H9 (cell line): ENCODE data around the gene LRIG1. TPM values are rescaled to one million over a fixed set of nuclear protein-coding genes. Genes with fewer than 3 reads are reported as not detected.

Experiments used
- DNase-seq: peaks from one replicate; pipeline ENCODE4 v3.0.0-alpha.2; 2017
- H2AFZ ChIP-seq: one replicate; pipeline ENCODE4 v1.6.1; 2013; ENCODE audit warnings: mild to moderate bottlenecking, low read length, control low read depth, moderate library complexity
- H2AK5ac ChIP-seq: 2 replicates; pipeline ENCODE4 v1.6.1; 2013; ENCODE audit warnings: low read length, control low read depth, mixed read lengths; ENCODE audit not compliant: insufficient read length
- H2BK120ac ChIP-seq: one replicate; pipeline ENCODE4 v1.6.1; 2013; ENCODE audit warnings: low read depth, mild to moderate bottlenecking, low read length, control low read depth, inconsistent platforms; ENCODE audit not compliant: poor library complexity, severe bottlenecking
- H2BK12ac ChIP-seq: 2 replicates; pipeline ENCODE4 v1.6.1; 2013; ENCODE audit warnings: low read length, control low read depth, mixed read lengths, low read depth; ENCODE audit not compliant: insufficient read length
- H2BK15ac ChIP-seq: 2 replicates; pipeline ENCODE4 v1.6.1; 2013; ENCODE audit warnings: low read depth, low read length, control low read depth
- H2BK20ac ChIP-seq: one replicate; pipeline ENCODE4 v1.6.1; 2013; ENCODE audit warnings: low read depth, mild to moderate bottlenecking, low read length, control low read depth, inconsistent platforms; ENCODE audit not compliant: poor library complexity, severe bottlenecking
- H2BK5ac ChIP-seq: 2 replicates; pipeline ENCODE4 v1.6.1; 2013; ENCODE audit warnings: low read length, control low read depth, mixed read lengths; ENCODE audit not compliant: insufficient read length
- H3K14ac ChIP-seq: 2 replicates; pipeline ENCODE4 v1.6.1; 2013; ENCODE audit warnings: low read length, control low read depth; ENCODE audit not compliant: insufficient read depth
- H3K18ac ChIP-seq: 2 replicates; pipeline ENCODE4 v1.6.1; 2013; ENCODE audit warnings: low read depth, mild to moderate bottlenecking, mixed read lengths, low read length, control low read depth; ENCODE audit not compliant: insufficient read length
- H3K23ac ChIP-seq: 2 replicates; pipeline ENCODE4 v1.6.1; 2013; ENCODE audit warnings: low read length, control low read depth, mixed read lengths, low read depth; ENCODE audit not compliant: insufficient read length
- H3K23me2 ChIP-seq: 2 replicates; pipeline ENCODE4 v1.6.1; 2013; ENCODE audit warnings: low read depth, mild to moderate bottlenecking, mixed read lengths, low read length, control low read depth; ENCODE audit not compliant: insufficient read length, poor library complexity, severe bottlenecking
- H3K27ac ChIP-seq: 2 replicates; pipeline ENCODE4 v1.5.1; 2013; ENCODE audit warnings: low read length, control low read depth, mixed read lengths, low read depth; ENCODE audit not compliant: insufficient read length
- H3K27me3 ChIP-seq: 2 replicates; pipeline ENCODE4 v1.6.1; 2013; ENCODE audit warnings: low read length, control low read depth, inconsistent platforms; ENCODE audit not compliant: insufficient read depth
- H3K4ac ChIP-seq: 2 replicates; pipeline ENCODE4 v1.6.1; 2013; ENCODE audit warnings: low read depth, mild to moderate bottlenecking, control low read depth, inconsistent platforms, low read length, moderate library complexity
- H3K4me1 ChIP-seq: 2 replicates; pipeline ENCODE4 v1.6.1; 2013; ENCODE audit warnings: low read length, control low read depth, inconsistent platforms; ENCODE audit not compliant: insufficient read depth
- H3K4me2 ChIP-seq: 2 replicates; pipeline ENCODE4 v1.6.1; 2013; ENCODE audit warnings: low read length, control low read depth, mixed read lengths; ENCODE audit not compliant: insufficient read length, insufficient read depth
- H3K56ac ChIP-seq: 2 replicates; pipeline ENCODE4 v1.6.1; 2013; ENCODE audit warnings: low read depth, mild to moderate bottlenecking, mixed read lengths, low read length, control low read depth; ENCODE audit not compliant: insufficient read length
- H3K79me1 ChIP-seq: 2 replicates; pipeline ENCODE4 v1.6.1; 2013; ENCODE audit warnings: low read depth, mild to moderate bottlenecking, moderate library complexity, low read length, control low read depth, inconsistent platforms; ENCODE audit not compliant: insufficient read depth, poor library complexity, severe bottlenecking
- H3K79me2 ChIP-seq: 2 replicates; pipeline ENCODE4 v1.6.1; 2013; ENCODE audit warnings: low read length, control low read depth, inconsistent platforms; ENCODE audit not compliant: insufficient read depth
- H3K9ac ChIP-seq: 2 replicates; pipeline ENCODE4 v1.6.1; 2013; ENCODE audit warnings: low read length, control low read depth, mixed read lengths; ENCODE audit not compliant: insufficient read length; ENCODE audit errors: extremely low read depth
- H3K9me3 ChIP-seq: one replicate; pipeline ENCODE4 v1.6.1; 2013; ENCODE audit warnings: low read depth, low read length, inconsistent platforms; ENCODE audit not compliant: control insufficient read depth
- H3T11ph ChIP-seq: one replicate; pipeline ENCODE4 v1.6.1; 2013; ENCODE audit warnings: mild to moderate bottlenecking, low read length, control low read depth, inconsistent platforms
- H4K20me1 ChIP-seq: one replicate; pipeline ENCODE4 v1.6.1; 2013; ENCODE audit not compliant: control insufficient read depth, insufficient read length, insufficient read depth
- H4K5ac ChIP-seq: 2 replicates; pipeline ENCODE4 v1.6.1; 2013; ENCODE audit warnings: low read depth, mild to moderate bottlenecking, mixed read lengths, low read length, control low read depth; ENCODE audit not compliant: insufficient read length
- H4K8ac ChIP-seq: replicated peaks from 2 replicates; pipeline ENCODE4 v1.6.1; 2013; ENCODE audit warnings: low read length, control low read depth, mixed read lengths, low read depth; ENCODE audit not compliant: insufficient read length
- H4K91ac ChIP-seq: 2 replicates; pipeline ENCODE4 v1.6.1; 2013; ENCODE audit warnings: low read depth, mild to moderate bottlenecking, moderate library complexity, mixed read lengths, low read length, control low read depth; ENCODE audit not compliant: insufficient read length
- H3K27ac Mint-ChIP-seq, 3 experiments: 2 replicates in 2 of 3; 3 replicates in 1 of 3; pipeline ENCODE4 v1.8.0; 2020 to 2021; ENCODE audit warnings: mixed read lengths in 3 of 3, mild to moderate bottlenecking in 1 of 3, moderate library complexity in 1 of 3
- H3K27me3 Mint-ChIP-seq: 2 replicates; pipeline ENCODE4 v1.8.0; 2021; ENCODE audit warnings: low read depth, mild to moderate bottlenecking, moderate library complexity, mixed read lengths
- H3K36me3 Mint-ChIP-seq, 3 experiments: 2 replicates in 2 of 3; 3 replicates in 1 of 3; pipeline ENCODE4 v1.8.0; 2020 to 2021; ENCODE audit warnings: low read depth in 3 of 3, mixed read lengths in 3 of 3; ENCODE audit not compliant: insufficient read depth in 1 of 3
- H3K4me1 Mint-ChIP-seq, 2 experiments: 2 replicates each; pipeline ENCODE4 v1.8.0; 2020; ENCODE audit warnings: mixed read lengths in 2 of 2
- H3K4me3 Mint-ChIP-seq, 2 experiments: 2 replicates in 1 of 2; 3 replicates in 1 of 2; pipeline ENCODE4 v1.8.0; 2020 to 2021; ENCODE audit warnings: mild to moderate bottlenecking in 2 of 2, mixed read lengths in 2 of 2, moderate library complexity in 1 of 2
- H3K9me3 Mint-ChIP-seq, 2 experiments: 2 replicates in 1 of 2; 3 replicates in 1 of 2; pipeline ENCODE4 v1.8.0; 2020; ENCODE audit warnings: mild to moderate bottlenecking in 2 of 2, mixed read lengths in 2 of 2, moderate library complexity in 1 of 2
- WGBS: extraction: QIAGEN DNeasy Blood & Tissue Kit; methylation state at CpG from one replicate; pipeline ENCODE4 v1.1.7; 2013; ENCODE audit warnings: missing lambda C conversion rate, low lambda C conversion rate, mixed read lengths; ENCODE audit not compliant: insufficient read length; ENCODE audit errors: extremely low coverage; 5-methylcytosine and 5-hydroxymethylcytosine counted together
- total RNA-seq: library from RNA; stranded (reverse); gene quantifications from 2 replicates; pipeline ENCODE4 v1.2.1, GENCODE V29; 2021
- TF ChIP-seq, protein P1 (sequence below): fragments of 200-600 bp; sonication (generic); conservative IDR thresholded peaks from 3 replicates; pipeline ENCODE4 v1.8.0; 2021; ENCODE audit warnings: antibody characterized with exemption, mild to moderate bottlenecking

LRIG1 gene
- total RNA-seq, 1 experiment from 2014 or later, result 70.3 TPM

DNA sequence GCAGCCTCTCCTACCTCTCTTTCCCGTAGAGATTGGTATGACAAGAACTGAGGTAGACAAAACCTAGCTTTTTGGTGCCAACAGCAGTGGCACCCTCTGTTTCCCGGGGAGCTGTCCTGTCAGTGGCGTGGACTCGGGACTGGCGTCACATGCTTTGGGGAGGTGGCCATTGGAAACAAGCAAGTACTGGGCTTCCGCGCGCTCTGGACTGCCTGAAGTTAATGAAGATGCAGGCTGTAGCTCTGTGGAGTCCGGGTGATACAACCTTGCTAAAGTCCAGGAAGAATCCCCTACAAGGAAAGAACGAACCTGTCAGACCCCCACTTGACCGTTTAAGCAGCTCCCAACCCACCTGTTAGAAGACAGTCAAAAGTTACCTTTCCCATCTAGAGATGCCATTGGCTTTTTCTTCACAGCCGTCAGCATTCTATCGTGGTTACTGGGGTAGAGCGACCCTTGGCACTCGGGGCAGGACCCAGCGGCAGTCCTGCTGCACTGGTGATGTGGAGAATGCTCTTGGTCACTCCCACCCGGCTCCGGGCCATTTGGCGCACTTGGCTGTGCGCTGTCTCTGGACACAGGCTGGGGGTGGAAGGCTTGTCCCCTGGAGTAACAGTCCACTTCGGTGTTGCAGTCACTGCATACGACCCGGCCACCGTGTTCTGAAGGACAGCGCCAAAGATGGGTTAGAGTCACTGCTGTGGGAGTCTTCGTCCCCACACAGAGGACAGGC, 120.5 kb downstream of the LRIG1 start:
- Mint-ChIP-seq H3K9me3 (no peaks in the 10 kb centered on the region), H3K27ac (peak overlapping the region in 1 of 3 experiments; percentile 50; a peak in 2 of 7 replicates), H3K4me1 (peaks cover 4 to 11% of the 10 kb centered on the region in 2 experiments), H3K27me3 (no peaks in the 10 kb centered on the region), H3K36me3 (peaks cover 78 to 97% (median 95%) of the 10 kb centered on the region in 3 experiments), H3K4me3 (no peak overlapping the region)
- H4K20me1 ChIP-seq, result peaks cover 3% of the 10 kb centered on the region
- H3K4me2 ChIP-seq, result no peak overlapping the region
- no peak overlapping the region for H3K4ac ChIP-seq
- H3K9me3 ChIP-seq, result no peaks in the 10 kb centered on the region
- H3K27me3 ChIP-seq, result no peaks in the 10 kb centered on the region
- H3T11ph ChIP-seq, result no peak overlapping the region
- peak; percentile 20 for DNase-seq
- no peak overlapping the region for H3K18ac ChIP-seq
- H3K79me1 ChIP-seq, result no peaks in the 10 kb centered on the region
- H3K23me2 ChIP-seq, result no peaks in the 10 kb centered on the region
- no peak overlapping the region for H3K56ac ChIP-seq
- H4K5ac ChIP-seq, result no peak overlapping the region
- no peak overlapping the region for H2BK12ac ChIP-seq
- no CpG with 5 or more reads among the region's 26 CpGs for WGBS
- H3K4me1 ChIP-seq, result no peaks in the 10 kb centered on the region
- H3K23ac ChIP-seq, result no peak overlapping the region
- H3K27ac ChIP-seq, result no peak overlapping the region
- TF ChIP-seq, protein P1, sequence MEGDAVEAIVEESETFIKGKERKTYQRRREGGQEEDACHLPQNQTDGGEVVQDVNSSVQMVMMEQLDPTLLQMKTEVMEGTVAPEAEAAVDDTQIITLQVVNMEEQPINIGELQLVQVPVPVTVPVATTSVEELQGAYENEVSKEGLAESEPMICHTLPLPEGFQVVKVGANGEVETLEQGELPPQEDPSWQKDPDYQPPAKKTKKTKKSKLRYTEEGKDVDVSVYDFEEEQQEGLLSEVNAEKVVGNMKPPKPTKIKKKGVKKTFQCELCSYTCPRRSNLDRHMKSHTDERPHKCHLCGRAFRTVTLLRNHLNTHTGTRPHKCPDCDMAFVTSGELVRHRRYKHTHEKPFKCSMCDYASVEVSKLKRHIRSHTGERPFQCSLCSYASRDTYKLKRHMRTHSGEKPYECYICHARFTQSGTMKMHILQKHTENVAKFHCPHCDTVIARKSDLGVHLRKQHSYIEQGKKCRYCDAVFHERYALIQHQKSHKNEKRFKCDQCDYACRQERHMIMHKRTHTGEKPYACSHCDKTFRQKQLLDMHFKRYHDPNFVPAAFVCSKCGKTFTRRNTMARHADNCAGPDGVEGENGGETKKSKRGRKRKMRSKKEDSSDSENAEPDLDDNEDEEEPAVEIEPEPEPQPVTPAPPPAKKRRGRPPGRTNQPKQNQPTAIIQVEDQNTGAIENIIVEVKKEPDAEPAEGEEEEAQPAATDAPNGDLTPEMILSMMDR, result no peak
- H3K79me2 ChIP-seq, result no peaks in the 10 kb centered on the region
- no peak overlapping the region for H4K8ac ChIP-seq
- H2BK5ac ChIP-seq, result no peak overlapping the region
- H2BK20ac ChIP-seq, result no peak overlapping the region
- no peak overlapping the region for H4K91ac ChIP-seq
- H2BK15ac ChIP-seq, result no peak overlapping the region
- H2AFZ ChIP-seq, result no peak overlapping the region
- H2AK5ac ChIP-seq, result no peak overlapping the region
- H2BK120ac ChIP-seq, result no peak overlapping the region
- H3K9ac ChIP-seq, result no peak overlapping the region
- no peak overlapping the region; the same call in 1 of the 2 replicates for H3K14ac ChIP-seq
